ENCODE results near the gene MICU1. TPM values are rescaled to one million over a fixed set of nuclear protein-coding genes. Genes with fewer than 3 reads are reported as not detected.

The MICU1 gene
- total RNA-seq, 4 donors from 2014 or later, result 31.7 to 82.5 (median 37.1) TPM

DNA sequence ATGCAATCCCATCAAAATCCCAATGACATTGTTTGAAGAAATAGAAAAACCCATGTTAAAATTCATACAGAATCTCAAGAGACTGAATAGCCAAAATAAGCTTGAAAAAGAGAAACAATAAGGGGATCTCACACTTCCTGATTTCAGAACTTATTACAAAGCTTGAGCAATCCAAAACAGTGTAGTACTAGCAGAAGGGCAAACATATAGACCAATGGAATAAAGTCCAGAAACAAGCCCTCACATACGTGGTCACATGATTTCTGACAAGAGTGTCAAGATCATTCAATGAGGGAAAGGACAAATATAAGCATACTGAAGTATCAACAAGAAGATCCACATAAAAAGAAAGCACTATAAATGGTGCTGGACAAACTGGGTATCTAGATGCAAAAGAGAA lies 31.9 kb downstream of the MICU1 start:
- DNase-seq, result no peak
- H3K4me1 ChIP-seq, result no peaks in the 10 kb centered on the region

DNA sequence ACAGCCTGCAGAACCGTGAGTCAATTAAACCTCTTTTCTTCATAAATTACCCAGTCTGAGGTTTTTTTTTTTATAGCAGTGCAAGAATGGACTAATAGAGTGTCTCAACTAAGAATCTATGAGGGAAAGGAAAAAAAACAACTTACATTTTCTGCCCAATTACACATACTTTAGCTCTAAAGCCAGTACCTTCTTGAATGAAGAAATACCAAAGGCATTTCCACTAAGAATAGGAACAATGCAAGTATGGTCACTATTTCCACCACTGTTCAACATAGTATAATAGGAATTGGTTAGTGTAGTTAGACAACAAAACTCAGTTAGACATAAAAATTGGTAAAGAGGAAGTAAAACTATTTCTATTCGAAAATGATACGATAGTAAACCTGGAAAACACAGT lies 37.6 kb downstream of the MICU1 start:
- Histone ChIP-seq H3K36me3 (no peaks in the 10 kb centered on the region), H3K4me3 (no peak overlapping the region), H3K27me3 (no peaks in the 10 kb centered on the region), H3K27ac (no peak overlapping the region), H3K9me3 (no peaks in the 10 kb centered on the region), H3K4me1 (no peaks in the 10 kb centered on the region)
- DNase-seq, result no peak
- TF ChIP-seq, protein P1, sequence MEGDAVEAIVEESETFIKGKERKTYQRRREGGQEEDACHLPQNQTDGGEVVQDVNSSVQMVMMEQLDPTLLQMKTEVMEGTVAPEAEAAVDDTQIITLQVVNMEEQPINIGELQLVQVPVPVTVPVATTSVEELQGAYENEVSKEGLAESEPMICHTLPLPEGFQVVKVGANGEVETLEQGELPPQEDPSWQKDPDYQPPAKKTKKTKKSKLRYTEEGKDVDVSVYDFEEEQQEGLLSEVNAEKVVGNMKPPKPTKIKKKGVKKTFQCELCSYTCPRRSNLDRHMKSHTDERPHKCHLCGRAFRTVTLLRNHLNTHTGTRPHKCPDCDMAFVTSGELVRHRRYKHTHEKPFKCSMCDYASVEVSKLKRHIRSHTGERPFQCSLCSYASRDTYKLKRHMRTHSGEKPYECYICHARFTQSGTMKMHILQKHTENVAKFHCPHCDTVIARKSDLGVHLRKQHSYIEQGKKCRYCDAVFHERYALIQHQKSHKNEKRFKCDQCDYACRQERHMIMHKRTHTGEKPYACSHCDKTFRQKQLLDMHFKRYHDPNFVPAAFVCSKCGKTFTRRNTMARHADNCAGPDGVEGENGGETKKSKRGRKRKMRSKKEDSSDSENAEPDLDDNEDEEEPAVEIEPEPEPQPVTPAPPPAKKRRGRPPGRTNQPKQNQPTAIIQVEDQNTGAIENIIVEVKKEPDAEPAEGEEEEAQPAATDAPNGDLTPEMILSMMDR (IDR thresholded peaks at IDR 0.05), result no peak
- no peak for TF ChIP-seq POLR2A (IDR thresholded peaks at IDR 0.05)

More for the DNA sequence above, 31.9 kb downstream of the MICU1 start:
- Histone ChIP-seq H3K27me3 (no peaks in the 10 kb centered on the region), H3K36me3 (no peaks in the 10 kb centered on the region), H3K4me3 (no peak overlapping the region), H3K27ac (no peak overlapping the region), H3K9me3 (no peaks in the 10 kb centered on the region)
- TF ChIP-seq, protein P1 (IDR thresholded peaks at IDR 0.05), result no peak
- TF ChIP-seq POLR2A (IDR thresholded peaks at IDR 0.05), result no peak

DNA sequence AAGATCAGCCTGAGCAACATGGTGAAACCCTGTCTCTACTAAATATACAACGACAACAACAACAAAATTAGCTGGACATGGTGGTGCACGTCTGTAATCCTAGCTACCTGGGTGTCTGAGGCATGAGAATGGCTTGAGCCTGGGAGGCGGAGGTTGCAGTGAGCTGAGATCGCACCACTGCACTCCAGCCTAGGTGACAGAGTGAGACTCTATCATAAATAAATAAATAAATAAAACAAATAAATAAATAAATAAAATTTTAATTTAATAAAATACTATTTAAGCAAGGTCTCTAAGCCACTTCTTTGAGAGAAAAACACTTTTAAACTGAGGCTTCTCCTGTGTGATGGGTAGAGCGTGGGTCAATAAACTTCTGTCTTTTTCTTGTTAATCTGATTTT lies 38.3 kb downstream of the MICU1 start:
- TF ChIP-seq, protein P1 (IDR thresholded peaks at IDR 0.05), result no peak
- no peak for TF ChIP-seq POLR2A (IDR thresholded peaks at IDR 0.05)

DNA sequence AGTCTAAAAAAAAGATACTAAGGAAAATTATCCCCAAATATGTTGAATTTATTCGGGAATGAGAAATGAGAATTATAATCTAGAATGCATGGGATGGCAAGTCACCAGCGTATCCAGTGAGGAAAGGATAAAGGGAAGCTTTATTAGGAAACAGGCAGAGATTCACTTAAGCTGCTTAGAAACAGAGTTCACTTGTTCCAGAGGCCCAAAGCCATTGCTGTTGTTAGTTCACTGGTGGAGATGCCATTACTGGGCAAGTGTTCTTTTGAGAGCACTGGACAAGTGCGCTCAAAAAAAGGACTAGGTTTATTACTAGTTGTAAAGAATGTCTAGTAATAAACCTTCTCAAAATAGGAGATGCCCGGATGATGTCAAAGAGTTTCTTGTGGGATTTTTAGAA lies 51.2 kb downstream of the MICU1 start:
- H3K4me1 ChIP-seq, result no peaks in the 10 kb centered on the region
- no peak for DNase-seq
- no peaks in the 10 kb centered on the region for H3K36me3 ChIP-seq
- TF ChIP-seq, protein P1 (IDR thresholded peaks at IDR 0.05), result no peak
- TF ChIP-seq POLR2A (IDR thresholded peaks at IDR 0.05), result no peak
- H3K27ac ChIP-seq, result no peak overlapping the region
- H3K27me3 ChIP-seq, result no peaks in the 10 kb centered on the region
- no peak overlapping the region for H3K4me3 ChIP-seq
- no peaks in the 10 kb centered on the region for H3K9me3 ChIP-seq

More for the DNA sequence above, 38.3 kb downstream of the MICU1 start:
- DNase-seq, result no peak
- Histone ChIP-seq H3K36me3 (no peaks in the 10 kb centered on the region), H3K27me3 (no peaks in the 10 kb centered on the region), H3K27ac (no peak overlapping the region), H3K4me3 (no peak overlapping the region), H3K9me3 (no peaks in the 10 kb centered on the region), H3K4me1 (no peaks in the 10 kb centered on the region)

DNA sequence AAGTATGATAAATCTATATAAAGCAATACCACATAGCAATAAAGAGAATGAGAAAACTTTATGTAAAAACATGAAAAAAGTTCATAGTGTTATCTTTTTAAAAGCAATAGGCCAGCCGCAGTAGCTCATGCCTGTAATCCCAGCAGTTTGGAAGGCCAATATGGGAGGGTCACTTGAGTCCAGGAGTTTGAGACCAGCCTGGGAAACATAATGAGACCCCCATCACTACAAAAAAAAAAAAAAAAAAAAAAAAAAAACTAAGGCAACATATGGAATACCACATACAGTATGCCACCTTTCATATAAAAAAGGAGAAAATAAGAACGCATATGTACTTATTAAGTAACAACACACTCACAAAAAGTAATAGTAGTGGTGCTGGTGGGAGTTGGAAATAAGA lies 52.8 kb downstream of the MICU1 start:
- Histone ChIP-seq H3K4me3 (no peak overlapping the region), H3K9me3 (no peaks in the 10 kb centered on the region), H3K4me1 (no peaks in the 10 kb centered on the region), H3K36me3 (no peaks in the 10 kb centered on the region), H3K27ac (no peak overlapping the region), H3K27me3 (no peaks in the 10 kb centered on the region)
- no peak for DNase-seq
- TF ChIP-seq, protein P1 (IDR thresholded peaks at IDR 0.05), result no peak
- no peak for TF ChIP-seq POLR2A (IDR thresholded peaks at IDR 0.05)
